SU-DHL-6 (cell line): ENCODE measurements around the gene FBXW5.

Source experiments
- EZH2phosphoT487 ChIP-seq: fragments of 200-600 bp; sonication (generic), shearing (Covaris generic); conservative IDR thresholded peaks from 2 replicates; pipeline ENCODE4 v1.6.1; 2018; ENCODE audit warnings: mild to moderate bottlenecking, antibody characterized with exemption, low read length, moderate library complexity, mixed read lengths
- TF ChIP-seq, protein P1 (sequence below): fragments of 200-600 bp; sonication (generic); IDR thresholded peaks from one replicate; pipeline ENCODE4 v1.5.1; 2017; ENCODE audit warnings: antibody characterized with exemption, mild to moderate bottlenecking, low read length, moderate library complexity; ENCODE audit not compliant: insufficient read depth, poor library complexity, severe bottlenecking

DNA sequence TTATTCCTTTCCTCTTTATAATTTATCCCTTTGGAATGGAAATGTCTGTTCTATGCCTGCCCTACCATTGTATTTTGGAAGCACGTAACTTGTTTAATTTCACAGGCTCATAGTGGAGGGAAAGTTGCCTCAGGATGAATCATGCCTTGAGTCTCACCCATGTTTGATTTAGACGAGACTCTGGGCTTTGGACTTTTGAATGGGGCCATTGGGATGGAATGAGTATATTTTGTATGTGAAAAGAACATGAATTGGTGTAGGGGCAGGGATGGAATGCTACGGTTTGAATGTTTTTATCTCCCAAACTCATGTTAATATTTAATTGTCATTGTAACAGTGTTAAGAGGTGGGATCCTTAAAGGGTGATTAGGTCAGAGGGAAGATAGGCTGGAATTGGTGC lies 10.3 kb downstream of the FBXW5 start:
- TF ChIP-seq, protein P1, sequence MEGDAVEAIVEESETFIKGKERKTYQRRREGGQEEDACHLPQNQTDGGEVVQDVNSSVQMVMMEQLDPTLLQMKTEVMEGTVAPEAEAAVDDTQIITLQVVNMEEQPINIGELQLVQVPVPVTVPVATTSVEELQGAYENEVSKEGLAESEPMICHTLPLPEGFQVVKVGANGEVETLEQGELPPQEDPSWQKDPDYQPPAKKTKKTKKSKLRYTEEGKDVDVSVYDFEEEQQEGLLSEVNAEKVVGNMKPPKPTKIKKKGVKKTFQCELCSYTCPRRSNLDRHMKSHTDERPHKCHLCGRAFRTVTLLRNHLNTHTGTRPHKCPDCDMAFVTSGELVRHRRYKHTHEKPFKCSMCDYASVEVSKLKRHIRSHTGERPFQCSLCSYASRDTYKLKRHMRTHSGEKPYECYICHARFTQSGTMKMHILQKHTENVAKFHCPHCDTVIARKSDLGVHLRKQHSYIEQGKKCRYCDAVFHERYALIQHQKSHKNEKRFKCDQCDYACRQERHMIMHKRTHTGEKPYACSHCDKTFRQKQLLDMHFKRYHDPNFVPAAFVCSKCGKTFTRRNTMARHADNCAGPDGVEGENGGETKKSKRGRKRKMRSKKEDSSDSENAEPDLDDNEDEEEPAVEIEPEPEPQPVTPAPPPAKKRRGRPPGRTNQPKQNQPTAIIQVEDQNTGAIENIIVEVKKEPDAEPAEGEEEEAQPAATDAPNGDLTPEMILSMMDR = no peak
- no peak for TF ChIP-seq EZH2phosphoT487
